Measurements from ENCODE around the gene CLEC18B.
"Not testable (repeated sequence)": the region's sequence is repeated elsewhere in the genome, so short reads cannot be mapped to it uniquely, and the experiment has no call there.

The CLEC18B gene

GRCh38 chr16:74443624-74444346 is 22.5 kb upstream of the CLEC18B start:
- ATAC-seq: not testable (repeated sequence)

GRCh38 chr16:74439685-74440084 is 18.4 kb upstream of the CLEC18B start:
- ATAC-seq: no peak

- ATAC-seq: peak; percentile 58 to 85
These were observed 17.3 kb upstream of the CLEC18B start for GRCh38 chr16:74438492-74438979.

- no peak for ATAC-seq
These were observed 10.2 kb upstream of the CLEC18B start for GRCh38 chr16:74431516-74431915.

GRCh38 chr16:74430036-74430712 is 8.9 kb upstream of the CLEC18B start:
- ATAC-seq: peak; percentile 51 to 70

DNA sequence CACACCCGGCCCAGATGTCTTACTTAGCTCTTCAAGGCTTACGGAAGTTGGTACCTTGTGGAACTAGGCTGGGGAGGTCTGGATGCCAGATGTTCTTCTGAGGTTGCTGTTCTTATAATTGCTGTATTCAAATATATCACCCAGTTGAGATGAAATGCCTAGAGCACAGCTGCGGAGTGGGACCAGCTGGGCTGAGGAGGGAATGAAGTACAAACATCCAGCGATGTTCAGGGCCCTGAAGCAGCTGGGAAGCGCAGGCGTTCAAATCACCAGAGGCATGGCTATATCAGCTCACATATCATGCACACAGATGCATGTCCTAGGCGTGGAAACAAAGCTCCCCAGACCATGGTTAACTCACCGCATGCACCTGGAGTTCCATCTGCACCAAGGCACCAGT is 7.2 kb upstream of the CLEC18B start:
- not testable (repeated sequence) for ATAC-seq

- ATAC-seq: not testable (repeated sequence)
These were observed 4.5 kb upstream of the CLEC18B start for GRCh38 chr16:74425751-74426150.

- ATAC-seq: not testable (repeated sequence)
These were observed 2.4 kb upstream of the CLEC18B start for GRCh38 chr16:74423721-74424120.

- not testable (repeated sequence) for ATAC-seq
These were observed 808 bp upstream of the CLEC18B start for GRCh38 chr16:74422086-74422485.

DNA sequence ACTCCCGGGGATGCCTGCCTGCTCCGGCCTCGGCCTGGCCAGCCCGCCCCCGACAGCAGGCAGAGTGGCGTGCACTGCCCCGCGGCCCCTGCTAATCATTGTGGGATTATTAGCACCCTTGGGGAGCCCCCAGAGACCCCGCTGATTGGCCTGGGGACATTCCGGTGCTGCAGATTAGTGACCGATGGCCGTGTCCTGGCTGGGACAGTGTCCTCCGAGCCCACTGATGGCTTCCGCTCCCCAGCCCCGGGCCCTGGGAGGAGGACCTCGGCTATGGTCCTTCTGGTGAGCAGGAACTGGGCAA is 156 bp upstream of the CLEC18B start:
- not testable (repeated sequence) for ATAC-seq

GRCh38 chr16:74419811-74420210 is 1.5 kb downstream of the CLEC18B start:
- ATAC-seq: not testable (repeated sequence)

DNA sequence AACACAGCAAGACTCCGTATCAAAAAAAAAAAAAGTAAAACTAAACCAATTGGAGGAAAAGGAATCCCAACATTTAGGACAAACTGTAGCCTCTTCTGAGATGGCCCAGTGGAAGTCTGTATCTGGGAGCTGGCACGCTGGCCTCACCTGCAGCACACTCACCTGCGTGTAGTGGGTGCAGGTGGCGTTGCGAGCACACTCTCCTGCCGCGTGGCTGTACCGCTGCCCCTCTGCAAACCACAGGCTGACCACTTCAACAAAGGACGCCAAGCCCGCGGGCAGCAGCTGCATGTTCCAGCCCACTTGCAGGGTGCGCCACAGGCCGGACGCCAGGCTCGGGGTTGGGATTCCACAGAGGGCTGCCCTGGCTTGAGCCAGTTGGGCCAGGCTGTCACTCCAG is 3.4 kb downstream of the CLEC18B start:
- not testable (repeated sequence) for ATAC-seq

- ATAC-seq: not testable (repeated sequence)
These were observed 7.4 kb downstream of the CLEC18B start for GRCh38 chr16:74413920-74414319.

DNA sequence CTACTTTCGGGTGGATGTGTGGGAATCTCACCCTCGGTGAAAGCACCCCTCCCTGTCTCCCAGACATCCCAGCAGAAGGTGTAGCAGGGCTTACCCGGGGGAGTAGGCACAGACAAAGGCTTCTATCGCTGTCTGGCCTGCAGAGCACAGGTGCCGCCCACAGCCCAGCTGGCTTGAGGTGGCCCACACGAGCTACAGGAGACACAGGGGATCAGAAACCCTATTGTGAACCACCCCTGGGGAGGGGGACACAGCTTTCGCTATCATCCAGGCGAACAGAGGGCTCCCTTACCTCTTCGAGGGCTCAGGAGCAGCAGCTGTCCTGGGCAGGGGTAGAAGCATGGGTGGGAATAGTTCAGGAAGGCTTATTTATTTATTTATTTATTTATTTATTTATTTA is 7.8 kb downstream of the CLEC18B start:
- not testable (repeated sequence) for ATAC-seq

- not testable (repeated sequence) for ATAC-seq
These were observed 8.4 kb downstream of the CLEC18B start for GRCh38 chr16:74412775-74413390.

DNA sequence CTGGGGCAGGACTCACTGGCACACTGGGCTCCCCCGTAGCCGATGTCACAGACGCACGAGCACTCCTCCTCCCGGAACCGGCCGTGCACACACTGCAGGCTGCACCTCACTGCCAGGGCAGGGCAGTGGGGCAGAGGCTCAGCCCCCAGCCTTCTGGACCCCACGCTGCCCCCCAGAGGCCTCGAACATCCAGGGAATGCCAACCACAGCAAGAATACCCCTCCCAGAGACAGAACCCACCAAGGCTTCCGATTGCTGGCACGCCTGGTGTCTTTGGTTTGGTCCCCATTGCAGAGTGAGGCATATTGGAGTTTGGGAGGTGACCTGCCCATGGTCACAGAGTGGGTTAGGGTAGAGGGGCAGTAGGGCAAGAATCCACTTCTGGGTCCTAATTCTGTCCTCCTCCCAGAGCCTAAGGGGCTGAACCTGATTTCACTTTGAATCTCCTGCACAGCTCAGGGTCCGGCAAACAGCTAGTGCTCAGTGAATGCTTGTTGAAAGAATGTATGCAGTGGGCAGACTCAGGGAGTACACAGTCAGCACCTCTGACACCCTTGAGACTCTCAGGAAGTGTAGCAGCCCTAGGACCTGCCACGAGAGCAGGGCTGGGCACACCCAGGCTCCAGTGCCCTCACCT is 9.0 kb downstream of the CLEC18B start:
- not testable (repeated sequence) for ATAC-seq

DNA sequence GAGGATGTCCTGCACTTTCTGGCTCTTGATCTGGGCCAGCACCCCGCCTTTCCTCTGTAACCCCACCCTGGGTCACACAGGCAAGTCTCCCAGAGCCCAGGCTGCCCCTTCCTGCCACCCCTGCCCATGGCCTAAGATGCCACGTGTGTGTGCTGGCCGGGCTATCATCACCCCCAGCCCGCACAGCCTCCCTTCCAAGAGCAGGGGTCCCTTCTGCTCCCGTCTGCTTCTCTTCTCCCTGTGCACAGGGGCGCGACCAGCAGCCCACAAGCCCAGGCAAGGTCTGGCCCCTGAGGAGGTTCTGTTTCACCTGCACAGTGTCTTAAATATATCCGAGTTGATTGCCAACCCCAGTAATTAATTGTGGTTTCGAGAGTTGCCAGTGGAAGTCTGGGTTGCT is 10.3 kb downstream of the CLEC18B start:
- not testable (repeated sequence) for ATAC-seq

GRCh38 chr16:74410057-74410957 is 11.0 kb downstream of the CLEC18B start:
- ATAC-seq: not testable (repeated sequence)

GRCh38 chr16:74409185-74409981 is 11.9 kb downstream of the CLEC18B start:
- not testable (repeated sequence) for ATAC-seq

GRCh38 chr16:74407362-74407705 is 13.9 kb downstream of the CLEC18B start:
- not testable (repeated sequence) for ATAC-seq
